ENCODE results near the gene SERTAD2.

SERTAD2 gene

GRCh38 chr2:64609227-64609941 is 44.3 kb downstream of the SERTAD2 start:
- DNase-seq (ENCODE audit: low read depth in 3 of 3): peak; percentile 29 to 66 (median 42)

- DNase-seq (ENCODE audit: low read depth in 3 of 3): no peak
Observed at GRCh38 chr2:64608867-64609226, 44.9 kb downstream of the SERTAD2 start.

- DNase-seq (ENCODE audit: low read depth in 3 of 3): no peak
Observed at GRCh38 chr2:64607381-64608304, 46.1 kb downstream of the SERTAD2 start.

- peak; percentile 80 to 88 (median 86) for DNase-seq (ENCODE audit: low read depth in 3 of 3)
Observed at GRCh38 chr2:64606479-64607363, 47.0 kb downstream of the SERTAD2 start.

- no peak for DNase-seq (ENCODE audit: low read depth in 3 of 3)
Observed at GRCh38 chr2:64605991-64606478, 47.7 kb downstream of the SERTAD2 start.

- DNase-seq (ENCODE audit: low read depth in 3 of 3): no peak
Observed at GRCh38 chr2:64605026-64605471, 48.7 kb downstream of the SERTAD2 start.

GRCh38 chr2:64604155-64604554 is 49.6 kb downstream of the SERTAD2 start:
- DNase-seq (ENCODE audit: low read depth in 3 of 3): no peak

GRCh38 chr2:64602436-64602835 is 51.3 kb downstream of the SERTAD2 start:
- DNase-seq (ENCODE audit: low read depth in 3 of 3): no peak

GRCh38 chr2:64601785-64602391 is 51.8 kb downstream of the SERTAD2 start:
- no peak for DNase-seq (ENCODE audit: low read depth in 3 of 3)

GRCh38 chr2:64601034-64601754 is 52.5 kb downstream of the SERTAD2 start:
- DNase-seq (ENCODE audit: low read depth in 3 of 3): no peak

GRCh38 chr2:64599469-64599868 is 54.2 kb downstream of the SERTAD2 start:
- no peak for DNase-seq (ENCODE audit: low read depth in 3 of 3)

GRCh38 chr2:64598226-64598625 is 55.5 kb downstream of the SERTAD2 start:
- no peak for DNase-seq (ENCODE audit: low read depth in 3 of 3)

GRCh38 chr2:64595397-64596176 is 58.1 kb downstream of the SERTAD2 start:
- DNase-seq (ENCODE audit: low read depth in 3 of 3): no peak

GRCh38 chr2:64594226-64594989 is 59.3 kb downstream of the SERTAD2 start:
- DNase-seq (ENCODE audit: low read depth in 3 of 3): no peak

- DNase-seq (ENCODE audit: low read depth in 3 of 3): no peak
Observed at GRCh38 chr2:64593035-64593655, 60.6 kb downstream of the SERTAD2 start.

GRCh38 chr2:64591188-64591587 is 62.5 kb downstream of the SERTAD2 start:
- DNase-seq (ENCODE audit: low read depth in 3 of 3): no peak

- DNase-seq (ENCODE audit: low read depth in 3 of 3): no peak
Observed at GRCh38 chr2:64587561-64587960, 66.2 kb downstream of the SERTAD2 start.

- no peak for DNase-seq (ENCODE audit: low read depth in 3 of 3)
Observed at GRCh38 chr2:64586883-64587481, 66.7 kb downstream of the SERTAD2 start.
